ENCODE results near the gene KRTAP4-4. TPM values are rescaled to one million over a fixed set of nuclear protein-coding genes. Genes with fewer than 3 reads are reported as not detected.
"Not testable (repeated sequence)": the region's sequence is repeated elsewhere in the genome, so short reads cannot be mapped to it uniquely, and the experiment has no call there.

KRTAP4-4 gene
- total RNA-seq, 1 donor from 2014 or later: not detected

DNA sequence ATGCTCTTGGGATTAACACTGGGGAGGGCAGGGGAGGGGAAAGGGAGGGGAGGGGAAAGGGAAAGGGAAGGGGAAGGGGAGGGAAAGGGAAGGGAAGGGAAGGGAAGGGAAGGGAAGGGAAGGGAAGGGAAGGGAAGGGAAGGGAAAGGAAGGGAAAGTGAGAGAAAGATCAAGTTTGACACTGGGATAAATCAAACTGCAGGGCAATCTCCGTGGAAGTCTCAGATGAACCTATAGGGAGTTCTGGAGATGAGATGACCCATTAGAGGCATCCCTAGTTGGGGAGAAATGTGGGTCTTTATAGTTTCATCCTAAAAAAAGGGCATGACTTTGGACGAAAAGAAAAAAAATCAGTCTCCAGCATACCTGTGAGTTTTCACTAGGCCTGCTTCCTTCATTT lies 38.8 kb downstream of the KRTAP4-4 start:
- intact Hi-C loops (cut with DNase I): no loop called here
- H3K27me3 ChIP-seq: no peaks in the 10 kb centered on the region
- no peak for DNase-seq (ENCODE audit: extremely low spot score in 2 of 2)
- TF ChIP-seq POLR2AphosphoS5 (IDR thresholded peaks at IDR 0.05; ENCODE audit: insufficient read depth in 1 of 2, low read depth in 1 of 2): no peak
- no peaks in the 10 kb centered on the region for H3K9me3 ChIP-seq
- H3K36me3 ChIP-seq: no peaks in the 10 kb centered on the region
- H3K27ac ChIP-seq: no peak overlapping the region
- H3K4me1 ChIP-seq: no peaks in the 10 kb centered on the region
- H3K4me3 ChIP-seq: no peak overlapping the region

DNA sequence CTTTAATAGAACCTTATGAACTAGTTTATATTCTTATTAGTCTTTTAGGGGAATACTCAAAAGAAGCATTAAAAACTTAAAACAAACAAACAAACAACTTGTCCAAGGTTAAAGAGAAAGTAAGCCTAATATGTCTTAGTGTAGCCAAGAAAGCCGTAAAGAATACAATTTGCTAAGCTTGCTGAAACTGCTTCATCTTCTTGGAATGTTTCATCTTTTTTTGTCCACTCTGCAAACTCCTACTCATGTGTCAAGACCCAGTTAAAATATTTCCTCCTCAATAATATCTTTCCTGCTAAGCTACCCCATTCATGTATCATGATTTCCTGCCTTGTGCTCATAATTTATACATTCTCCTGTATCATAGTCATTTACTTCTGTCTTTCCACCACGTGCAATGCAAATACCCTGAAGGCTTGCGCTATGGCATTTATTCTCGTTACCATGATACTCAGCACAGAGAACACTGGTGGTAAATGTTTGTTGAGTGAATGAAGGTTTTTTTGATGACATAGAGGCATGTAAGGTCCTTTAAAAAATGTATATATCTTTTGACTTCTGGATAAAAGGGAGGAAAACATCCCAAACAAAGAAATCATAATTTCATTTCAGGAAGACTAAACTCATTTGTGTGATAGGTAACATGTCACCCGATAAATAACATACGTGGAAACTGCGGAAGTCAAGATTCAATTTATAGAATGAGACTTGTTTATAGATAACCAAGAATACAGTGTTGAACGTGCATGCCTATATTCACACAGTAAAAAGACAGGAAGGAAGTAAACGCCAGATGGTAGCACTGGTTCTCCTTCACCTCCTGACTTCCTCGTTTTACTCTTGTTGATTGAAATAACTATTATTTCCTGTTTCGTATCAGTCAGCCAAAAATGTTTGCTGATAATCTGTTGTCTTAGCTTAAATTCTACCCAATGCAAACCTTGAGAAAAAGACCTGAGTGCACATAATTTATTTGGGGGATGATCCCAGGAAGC lies 40.6 kb downstream of the KRTAP4-4 start:
- H3K4me1 ChIP-seq; DNase-seq (ENCODE audit: extremely low spot score in 2 of 2); H3K9me3 ChIP-seq; H3K27ac ChIP-seq; intact Hi-C loops (cut with DNase I); H3K27me3 ChIP-seq; H3K36me3 ChIP-seq; H3K4me3 ChIP-seq: not testable (repeated sequence)

DNA sequence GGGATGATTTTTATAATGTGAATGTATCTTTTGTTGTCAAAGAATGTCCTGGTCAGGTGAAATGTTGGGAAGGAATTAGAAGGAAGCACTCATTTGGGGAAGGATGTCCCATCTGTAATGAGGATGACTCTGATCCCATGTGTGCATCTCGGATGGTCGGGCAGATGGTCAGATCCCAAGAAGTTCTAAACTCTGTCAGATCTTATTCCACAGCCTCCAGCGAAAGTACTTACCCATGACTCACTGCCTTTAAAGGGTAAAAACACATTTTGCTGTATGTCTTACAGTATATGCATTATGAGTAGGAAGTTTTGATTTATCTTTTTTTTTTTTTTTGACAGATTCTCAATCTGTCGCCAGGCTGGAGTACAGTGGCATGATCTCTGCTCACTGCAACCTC lies 41.8 kb downstream of the KRTAP4-4 start:
- H3K4me3 ChIP-seq: no peak overlapping the region
- no peak for TF ChIP-seq POLR2A (IDR thresholded peaks at IDR 0.05)
- TF ChIP-seq, protein P1, sequence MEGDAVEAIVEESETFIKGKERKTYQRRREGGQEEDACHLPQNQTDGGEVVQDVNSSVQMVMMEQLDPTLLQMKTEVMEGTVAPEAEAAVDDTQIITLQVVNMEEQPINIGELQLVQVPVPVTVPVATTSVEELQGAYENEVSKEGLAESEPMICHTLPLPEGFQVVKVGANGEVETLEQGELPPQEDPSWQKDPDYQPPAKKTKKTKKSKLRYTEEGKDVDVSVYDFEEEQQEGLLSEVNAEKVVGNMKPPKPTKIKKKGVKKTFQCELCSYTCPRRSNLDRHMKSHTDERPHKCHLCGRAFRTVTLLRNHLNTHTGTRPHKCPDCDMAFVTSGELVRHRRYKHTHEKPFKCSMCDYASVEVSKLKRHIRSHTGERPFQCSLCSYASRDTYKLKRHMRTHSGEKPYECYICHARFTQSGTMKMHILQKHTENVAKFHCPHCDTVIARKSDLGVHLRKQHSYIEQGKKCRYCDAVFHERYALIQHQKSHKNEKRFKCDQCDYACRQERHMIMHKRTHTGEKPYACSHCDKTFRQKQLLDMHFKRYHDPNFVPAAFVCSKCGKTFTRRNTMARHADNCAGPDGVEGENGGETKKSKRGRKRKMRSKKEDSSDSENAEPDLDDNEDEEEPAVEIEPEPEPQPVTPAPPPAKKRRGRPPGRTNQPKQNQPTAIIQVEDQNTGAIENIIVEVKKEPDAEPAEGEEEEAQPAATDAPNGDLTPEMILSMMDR (IDR thresholded peaks at IDR 0.05): no peak
- no peak for TF ChIP-seq POLR2AphosphoS5 (IDR thresholded peaks at IDR 0.05; ENCODE audit: insufficient read depth in 1 of 2, low read depth in 1 of 2)
- H3K4me1 ChIP-seq: no peaks in the 10 kb centered on the region
- H3K9me3 ChIP-seq: no peaks in the 10 kb centered on the region
- H3K27ac ChIP-seq: no peak overlapping the region
- no peak for DNase-seq (ENCODE audit: extremely low spot score in 2 of 2)
- no peaks in the 10 kb centered on the region for H3K36me3 ChIP-seq
- intact Hi-C loops (cut with DNase I): no loop called here
- no peaks in the 10 kb centered on the region for H3K27me3 ChIP-seq

DNA sequence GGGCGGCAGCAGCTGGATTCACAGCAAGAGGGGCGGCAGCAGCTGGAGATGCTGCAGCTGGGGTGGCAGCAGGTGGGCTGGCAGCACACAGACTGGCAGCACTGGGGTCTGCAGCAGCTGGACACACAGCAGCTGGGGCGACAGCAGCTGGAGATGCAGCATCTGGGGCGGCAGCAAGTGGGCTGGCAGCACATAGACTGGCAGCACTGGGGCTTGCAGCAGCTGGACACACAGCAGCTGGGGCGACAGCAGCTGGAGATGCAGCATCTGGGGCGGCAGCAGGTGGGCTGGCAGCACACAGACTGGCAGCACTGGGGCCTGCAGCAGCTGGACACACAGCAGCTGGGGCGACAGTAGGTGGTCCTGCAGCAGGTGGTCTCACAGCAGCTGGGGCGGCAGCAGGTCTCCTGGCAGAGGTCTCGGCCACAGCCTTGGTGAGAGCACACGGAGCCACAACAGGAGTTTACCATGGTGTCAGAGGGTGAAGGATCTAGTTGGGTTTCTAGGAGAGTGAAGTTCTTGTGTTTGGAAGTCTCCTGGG lies 42.6 kb downstream of the KRTAP4-4 start, which contains the start of gene KRTAP4-11:
TSS of gene KRTAP4-11 (minus strand) at position 528 of the 541 bp plus-strand sequence. CDS start at position 470, 58 bp downstream.
- intact Hi-C loops (cut with DNase I); H3K27ac ChIP-seq; DNase-seq (ENCODE audit: extremely low spot score in 2 of 2); H3K36me3 ChIP-seq; H3K4me3 ChIP-seq; H3K4me1 ChIP-seq; H3K27me3 ChIP-seq; H3K9me3 ChIP-seq: not testable (repeated sequence)

DNA sequence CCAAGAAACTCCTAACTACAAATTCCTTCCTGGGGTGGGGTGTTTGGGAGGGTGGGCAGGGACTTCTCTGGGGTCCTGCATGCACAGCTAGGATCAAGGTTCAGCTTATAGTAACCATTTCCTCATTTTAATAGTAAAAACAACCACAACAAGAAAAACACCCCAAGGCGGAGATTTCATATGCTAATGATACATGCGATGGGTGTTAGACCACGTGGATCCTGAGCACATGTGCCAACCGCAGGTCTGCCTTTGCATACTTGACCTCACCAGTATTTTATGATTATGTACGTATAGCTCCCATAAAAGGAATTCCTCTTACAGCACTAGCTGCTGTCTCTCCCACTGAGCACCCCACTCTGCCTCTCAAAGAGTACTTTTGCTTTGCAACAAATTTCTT lies 44.3 kb downstream of the KRTAP4-4 start:
- Histone ChIP-seq H3K27ac (no peak overlapping the region), H3K9me3 (no peaks in the 10 kb centered on the region), H3K4me3 (no peak overlapping the region), H3K36me3 (no peaks in the 10 kb centered on the region), H3K4me1 (no peaks in the 10 kb centered on the region), H3K27me3 (no peaks in the 10 kb centered on the region)
- no peak for DNase-seq (ENCODE audit: extremely low spot score in 2 of 2)
- TF ChIP-seq, protein P1 (IDR thresholded peaks at IDR 0.05): no peak
- TF ChIP-seq POLR2AphosphoS5 (IDR thresholded peaks at IDR 0.05; ENCODE audit: insufficient read depth in 1 of 2, low read depth in 1 of 2) (no peak), POLR2A (IDR thresholded peaks at IDR 0.05) (no peak)
- intact Hi-C loops (cut with DNase I): no loop called here

DNA sequence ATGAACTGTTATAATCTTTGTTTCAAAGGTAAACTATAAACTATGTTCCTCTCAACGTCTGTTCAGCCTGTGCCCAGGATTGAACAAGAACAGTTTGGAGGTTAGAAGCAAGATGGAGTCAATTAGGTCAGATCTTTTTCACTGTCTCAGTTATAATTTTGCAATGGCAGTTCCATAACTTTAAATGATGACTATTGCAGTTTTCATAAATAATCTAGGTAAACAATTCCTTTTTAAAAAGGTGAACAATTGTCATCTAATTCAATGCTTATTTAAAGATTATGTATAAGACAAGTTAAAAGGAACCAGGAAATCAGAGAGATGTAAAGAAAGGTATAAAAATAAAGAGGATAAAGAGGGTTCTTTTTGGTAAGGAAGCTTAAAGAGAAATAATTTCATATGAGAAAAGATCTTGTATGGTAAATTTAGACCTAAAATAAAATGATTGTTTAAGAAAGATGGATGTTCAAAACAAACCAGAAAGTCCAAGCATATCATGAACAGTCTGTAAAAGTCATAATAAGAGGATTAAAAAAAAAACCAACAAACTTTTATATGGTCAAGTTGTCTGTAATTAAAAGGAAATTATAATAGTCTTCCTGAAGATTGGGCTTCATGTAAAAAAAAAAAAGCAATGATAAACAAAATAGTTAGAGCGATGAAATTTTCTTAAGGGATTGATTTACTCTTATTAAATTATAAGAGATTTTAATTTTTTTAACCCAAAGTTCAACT lies 49.2 kb downstream of the KRTAP4-4 start:
- TF ChIP-seq, protein P1 (IDR thresholded peaks at IDR 0.05): no peak
- intact Hi-C loops (cut with DNase I): no loop called here
- Histone ChIP-seq H3K4me3 (no peak overlapping the region), H3K9me3 (no peaks in the 10 kb centered on the region), H3K36me3 (no peaks in the 10 kb centered on the region), H3K4me1 (no peaks in the 10 kb centered on the region), H3K27me3 (no peaks in the 10 kb centered on the region), H3K27ac (no peak overlapping the region)
- DNase-seq (ENCODE audit: extremely low spot score in 2 of 2): no peak

Small RNA genes within 50 kb of the gene (small RNA-seq; reads per million reads assigned to genes)
- gene KRTAP4-17P: not detected

Other genes starting within 250 kb of the KRTAP4-4 start
- 0.98 TPM for gene KRT23, start 223.1 kb downstream of the KRTAP4-4 start, total RNA-seq
- gene KRT39, start 193.8 kb downstream of the KRTAP4-4 start, total RNA-seq: not detected
- not detected for gene KRT40, start 176.4 kb downstream of the KRTAP4-4 start, total RNA-seq
- not detected for gene KRTAP3-3, start 166.6 kb downstream of the KRTAP4-4 start, total RNA-seq
- not detected for gene KRTAP3-2, start 160.8 kb downstream of the KRTAP4-4 start, total RNA-seq
- not detected for gene KRTAP3-1, start 151.6 kb downstream of the KRTAP4-4 start, total RNA-seq
- gene KRTAP1-5, start 133.5 kb downstream of the KRTAP4-4 start, total RNA-seq: not detected
- gene KRTAP1-4, start 130.6 kb downstream of the KRTAP4-4 start, total RNA-seq: not detected
- gene KRTAP1-3, start 125.9 kb downstream of the KRTAP4-4 start, total RNA-seq: not detected
- not detected for gene KRTAP1-1, start 119.3 kb downstream of the KRTAP4-4 start, total RNA-seq
- gene KRTAP2-1, start 113.4 kb downstream of the KRTAP4-4 start, total RNA-seq: not detected
- gene KRTAP2-2, start 105.5 kb downstream of the KRTAP4-4 start, total RNA-seq: not detected
- not detected for gene KRTAP2-3, start 100.6 kb downstream of the KRTAP4-4 start, total RNA-seq
- not detected for gene KRTAP2-4, start 94.9 kb downstream of the KRTAP4-4 start, total RNA-seq
- not detected for gene KRTAP4-7, start 76.6 kb downstream of the KRTAP4-4 start, total RNA-seq
- not detected for gene KRTAP4-8, start 62.6 kb downstream of the KRTAP4-4 start, total RNA-seq
- gene KRTAP4-16, start 58.5 kb downstream of the KRTAP4-4 start, total RNA-seq: not detected
- gene KRTAP4-9, start 55.4 kb downstream of the KRTAP4-4 start, total RNA-seq: not detected
- gene KRTAP4-11, start 42.4 kb downstream of the KRTAP4-4 start, total RNA-seq: not detected
- not detected for gene KRTAP4-12, start 36.6 kb downstream of the KRTAP4-4 start, total RNA-seq
- gene KRTAP4-6, start 20.2 kb downstream of the KRTAP4-4 start, total RNA-seq: not detected
- not detected for gene KRTAP4-5, start 10.9 kb downstream of the KRTAP4-4 start, total RNA-seq
- not detected for gene KRTAP4-3, start 7.5 kb upstream of the KRTAP4-4 start, total RNA-seq
- gene KRTAP4-2, start 17.5 kb upstream of the KRTAP4-4 start, total RNA-seq: not detected
- not detected for gene KRTAP4-1, start 24.2 kb upstream of the KRTAP4-4 start, total RNA-seq
- gene KRTAP9-1, start 29.1 kb upstream of the KRTAP4-4 start, total RNA-seq: not detected
- gene KRTAP9-2, start 65.9 kb upstream of the KRTAP4-4 start, total RNA-seq: not detected
- gene KRTAP9-3, start 71.7 kb upstream of the KRTAP4-4 start, total RNA-seq: not detected
- gene KRTAP9-8, start 77.3 kb upstream of the KRTAP4-4 start, total RNA-seq: not detected
- not detected for gene KRTAP9-4, start 88.9 kb upstream of the KRTAP4-4 start, total RNA-seq
- gene KRTAP9-9, start 94.6 kb upstream of the KRTAP4-4 start, total RNA-seq: not detected
- gene KRTAP9-6, start 104.6 kb upstream of the KRTAP4-4 start, total RNA-seq: not detected
- not detected for gene KRTAP9-7, start 115.0 kb upstream of the KRTAP4-4 start, total RNA-seq
- gene KRTAP29-1, start 142.1 kb upstream of the KRTAP4-4 start, total RNA-seq: not detected
- gene KRTAP16-1, start 148.6 kb upstream of the KRTAP4-4 start, total RNA-seq: not detected
- not detected for gene KRTAP17-1, start 155.0 kb upstream of the KRTAP4-4 start, total RNA-seq
- gene KRT33A, start 190.1 kb upstream of the KRTAP4-4 start, total RNA-seq: 1.5 TPM
- gene KRT33B, start 209.1 kb upstream of the KRTAP4-4 start, total RNA-seq: not detected
- gene KRT34, start 221.6 kb upstream of the KRTAP4-4 start, total RNA-seq: 0.74 TPM
- not detected for gene KRT31, start 236.9 kb upstream of the KRTAP4-4 start, total RNA-seq